GM12878 (cell line): Measurements from ENCODE around the gene ATP7B. TPM values are rescaled to one million over a fixed set of nuclear protein-coding genes. Genes with fewer than 3 reads are reported as not detected.

Experiments used
- ATAC-seq: fragments of 200-7000 bp; cut with Tn5 transposase; 3 replicates; pipeline ENCODE4 v1.9.1; 2020; ENCODE audit warnings: mild to moderate bottlenecking, moderate library complexity
- BruUV-seq: library from RNA; stranded (reverse); fragments of 400-500 nt; replicated peaks from 2 replicates; lab custom pipeline; 2021; lab: Mats Ljungman, UMichigan
- CTCF ChIA-PET: fragments of 300-600 bp; sonication (Branson Sonifier 250); formaldehyde crosslinking; extraction: SDS; loops from one replicate; lab custom pipeline; 2021; ENCODE audit warnings: inconsistent platforms; lab: Yijun Ruan, JAX
- POLR2A ChIA-PET: fragments of 350-600 bp; formaldehyde crosslinking; extraction: SDS; loops from one replicate; lab custom pipeline; 2021; ENCODE audit warnings: inconsistent platforms; lab: Charles Lee
- RAD21 ChIA-PET: fragments of 300-600 bp; sonication (Branson Sonifier 250); formaldehyde crosslinking; loops from one replicate; lab custom pipeline; 2023; ENCODE audit warnings: antibody characterized with exemption; ENCODE audit not compliant: unreplicated experiment; lab: Charles Lee
- SMC1A ChIA-PET: fragments of 300-600 bp; sonication (Branson Sonifier 250); formaldehyde crosslinking; loops from one replicate; lab custom pipeline; 2023; ENCODE audit not compliant: unreplicated experiment, uncharacterized antibody; lab: Charles Lee
- DNase-seq: peaks from one replicate; pipeline ENCODE4 v3.0.0-alpha.2; 2011; ENCODE audit warnings: low read depth, low spot score
- FAIRE-seq: peaks from 3 replicates; lab custom pipeline; 2011; peaks lifted over from hg19 to GRCh38; lab: Jason Lieb, UNC
- H2AFZ ChIP-seq: 2 replicates; pipeline ENCODE4 v1.6.0; 2011; ENCODE audit warnings: low read depth, low read length, control low read depth; ENCODE audit not compliant: control insufficient read depth
- H3K27ac ChIP-seq: 2 replicates; pipeline ENCODE4 v1.5.1; 2011; ENCODE audit warnings: control low read depth; ENCODE audit not compliant: control insufficient read depth, insufficient read depth
- H3K27me3 ChIP-seq, 2 experiments: replicated peaks in 1 of 2; 2 replicates each; pipeline versions ENCODE4 v1.6.0 to v1.6.1; 2011; ENCODE audit warnings: low read length in 1 of 2; ENCODE audit not compliant: control insufficient read depth in 2 of 2, insufficient read depth in 2 of 2
- H3K36me3 ChIP-seq, 2 experiments: 2 replicates each; pipeline ENCODE4 v1.5.1; 2011; ENCODE audit warnings: low read length in 1 of 2; ENCODE audit not compliant: control insufficient read depth in 2 of 2, insufficient read depth in 2 of 2
- H3K4me1 ChIP-seq: 2 replicates; pipeline ENCODE4 v1.6.1; 2011; ENCODE audit warnings: mild to moderate bottlenecking, low read length, moderate library complexity, mixed read lengths; ENCODE audit not compliant: control insufficient read depth, insufficient read depth
- H3K4me2 ChIP-seq: 2 replicates; pipeline ENCODE4 v1.6.0; 2011; ENCODE audit warnings: control low read depth; ENCODE audit not compliant: control insufficient read depth, insufficient read depth
- H3K4me3 ChIP-seq: fragments of 200-600 bp; sonication (generic); 2 replicates; pipeline ENCODE4 v1.5.1; 2016
- H3K79me2 ChIP-seq: 2 replicates; pipeline ENCODE4 v1.6.0; 2011; ENCODE audit warnings: low read length; ENCODE audit not compliant: control insufficient read depth, insufficient read depth
- H3K9ac ChIP-seq: 2 replicates; pipeline ENCODE4 v1.8.0; 2011; ENCODE audit warnings: low read length, control low read depth, mixed read lengths; ENCODE audit not compliant: control insufficient read depth, insufficient read depth
- H3K9me3 ChIP-seq: replicated peaks from 3 replicates; pipeline ENCODE4 v1.5.1; 2011; ENCODE audit warnings: mild to moderate bottlenecking, low read length; ENCODE audit not compliant: control insufficient read depth, insufficient read depth
- H4K20me1 ChIP-seq: 2 replicates; pipeline ENCODE4 v1.6.0; 2011; ENCODE audit not compliant: control insufficient read depth, insufficient read depth
- CBFB ChIP-seq: IDR thresholded peaks from 2 replicates; pipeline ENCODE4 v1.6.1; 2016; ENCODE audit warnings: antibody characterized with exemption, low read depth
- CHD2 ChIP-seq: IDR thresholded peaks from 2 replicates; pipeline ENCODE4 v1.6.1; 2011; ENCODE audit warnings: low read depth, low read length, improper control_type of control experiment, borderline replicate concordance
- ETV6 ChIP-seq, 2 experiments: fragments of 450-650 bp in 1 of 2; IDR thresholded peaks in 1 of 2; conservative IDR thresholded peaks in 1 of 2; 2 replicates each; pipeline ENCODE4 v1.6.1; 2014; ENCODE audit warnings: antibody characterized with exemption in 1 of 2, borderline replicate concordance in 1 of 2, low read depth in 1 of 2, mild to moderate bottlenecking in 1 of 2, moderate library complexity in 1 of 2
- EZH2 ChIP-seq: IDR thresholded peaks from 2 replicates; pipeline ENCODE4 v1.6.1; 2012; ENCODE audit warnings: low read depth, mild to moderate bottlenecking, control low read depth, inconsistent platforms, low read length, borderline replicate concordance; ENCODE audit not compliant: control insufficient read depth
- HCFC1 ChIP-seq: fragments of 150-350 bp; IDR thresholded peaks from 2 replicates; pipeline ENCODE4 v1.6.1; 2014; ENCODE audit warnings: low read length
- JUNB ChIP-seq: IDR thresholded peaks from 2 replicates; pipeline ENCODE4 v1.6.1; 2016; ENCODE audit warnings: antibody characterized with exemption, mild to moderate bottlenecking
- LARP7 ChIP-seq: fragments of 450-650 bp; IDR thresholded peaks from 2 replicates; pipeline ENCODE4 v1.6.1; 2017; ENCODE audit warnings: mild to moderate bottlenecking
- PML ChIP-seq: IDR thresholded peaks from 2 replicates; pipeline ENCODE4 v1.6.1; 2012; ENCODE audit warnings: low read length, inconsistent platforms
- RELA ChIP-seq: fragments of 450-650 bp; IDR thresholded peaks from 2 replicates; pipeline ENCODE4 v1.8.0; 2014; ENCODE audit warnings: borderline replicate concordance; ENCODE audit not compliant: partially characterized antibody
- SREBF1 ChIP-seq: IDR thresholded peaks from 2 replicates; pipeline ENCODE4 v1.6.1; 2012; ENCODE audit warnings: mild to moderate bottlenecking, low read length
- STAT3 ChIP-seq: IDR thresholded peaks from 2 replicates; pipeline ENCODE4 v1.6.1; 2011; ENCODE audit warnings: low read depth, low read length, improper control_type of control experiment
- TCF12 ChIP-seq: IDR thresholded peaks from 2 replicates; pipeline ENCODE4 v1.6.1; 2011; ENCODE audit warnings: low read depth, mild to moderate bottlenecking, low read length
- ZNF384 ChIP-seq: IDR thresholded peaks from 2 replicates; pipeline ENCODE4 v1.6.1; 2012; ENCODE audit warnings: low read depth, mild to moderate bottlenecking, low read length, improper control_type of control experiment, borderline replicate concordance
- ZNF622 ChIP-seq: fragments of 450-650 bp; IDR thresholded peaks from 2 replicates; pipeline ENCODE4 v1.6.1; 2017; ENCODE audit warnings: mild to moderate bottlenecking, inconsistent platforms
- ZSCAN29 ChIP-seq: fragments of 450-650 bp; IDR thresholded peaks from 2 replicates; pipeline ENCODE4 v1.6.1; 2017; ENCODE audit warnings: mild to moderate bottlenecking, moderate library complexity
- WGBS: methylation state at CpG from one replicate; pipeline ENCODE4 v1.1.6; 2016; ENCODE audit warnings: low lambda C conversion rate; ENCODE audit not compliant: insufficient replicate concordance, insufficient coverage; ENCODE audit errors: missing lambda C conversion rate; 5-methylcytosine and 5-hydroxymethylcytosine counted together
- in situ Hi-C: fragments of 300-500 bp; cut with MboI; formaldehyde crosslinking; loops from 9 replicates; pipeline ENCODE4 v1.14.3; 2018; ENCODE audit warnings: mixed read lengths
- intact Hi-C: fragments of 100-400 bp; cut with micrococcal nuclease; formaldehyde crosslinking; loops from one replicate; pipeline ENCODE4 v1.14.2; 2022; ENCODE audit not compliant: unreplicated experiment
- polyA plus RNA-seq, 11 experiments: library from polyadenylated mRNA; depleted of rRNA in 4 of 11; unstranded in 6 of 11; stranded (reverse) in 5 of 11; fragments of >200 nt; fragmentation: Nextera tagmentation in 4 of 11; fragmentation: Illumina TruSeq in 1 of 11; extraction: Ambion mirVana in 4 of 11; extraction: Trizol in 1 of 11; gene quantifications; 1 replicate in 1 of 11; 2 replicates in 10 of 11; pipeline versions ENCODE4 v1.2.1 to v1.2.3, GENCODE V29; 2011 to 2016; ENCODE audit warnings: inconsistent platforms in 2 of 11, missing spikeins in 2 of 11, low read depth in 1 of 11
- total RNA-seq, 4 experiments: library from RNA; depleted of rRNA in 3 of 4; stranded (reverse); fragments of >200 nt in 3 of 4; fragmentation: Illumina TruSeq in 1 of 4; extraction: Trizol in 1 of 4; gene quantifications; 2 replicates each; pipeline versions ENCODE4 v1.2.1 to v1.2.3, GENCODE V29; 2013 to 2021
- TF ChIP-seq, protein P1 (sequence below): IDR thresholded peaks from 2 replicates; pipeline ENCODE4 v1.6.1; 2012; ENCODE audit warnings: low read length, inconsistent platforms
- TF ChIP-seq, protein P2 (sequence below): fragments of 450-650 bp; IDR thresholded peaks from 2 replicates; pipeline ENCODE4 v1.6.1; 2017; ENCODE audit warnings: mild to moderate bottlenecking, moderate library complexity

ATP7B gene
- total and polyA plus RNA-seq, 10 of the 15 experiments (the other 5 are each of a cell fraction or from before 2014, with no cell fraction given): under 0.01 to 1.1 (median 0.06) TPM; not detected in 2

DNA sequence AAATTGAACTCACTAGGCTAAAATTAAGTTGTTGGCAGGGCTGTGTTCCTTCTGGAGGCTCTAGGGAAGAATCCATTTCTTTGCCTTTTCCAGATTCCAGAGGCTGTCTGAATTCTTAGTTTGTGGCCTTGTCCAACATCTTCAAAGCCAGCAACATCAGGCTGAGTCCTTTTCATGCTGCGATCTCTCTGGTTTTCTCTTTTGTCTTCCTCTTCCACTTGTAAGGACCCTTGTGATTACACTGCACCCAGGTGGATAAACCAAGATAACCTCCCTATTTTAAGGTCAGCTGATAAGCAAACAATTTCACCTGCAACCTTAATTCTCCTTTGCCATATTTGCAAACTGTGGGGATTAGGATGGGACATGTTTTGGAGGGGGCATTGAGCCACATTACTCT lies 24.8 kb upstream of the ATP7B start:
- Histone ChIP-seq H3K9ac (no peak overlapping the region), H4K20me1 (no peaks in the 10 kb centered on the region), H3K4me1 (no peaks in the 10 kb centered on the region), H3K27me3 (no peaks in the 10 kb centered on the region), H3K4me2 (no peak overlapping the region), H3K79me2 (no peaks in the 10 kb centered on the region), H3K27ac (no peak overlapping the region), H2AFZ (no peak overlapping the region), H3K4me3 (no peak overlapping the region), H3K9me3 (no peaks in the 10 kb centered on the region), H3K36me3 (no peaks in the 10 kb centered on the region)
- ChIA-PET POLR2A (no interaction called here), SMC1A (no interaction called here), RAD21 (no interaction called here), CTCF (no interaction called here)
- DNase-seq (no peak), ATAC-seq (no peak), FAIRE-seq (no peak)
- in situ Hi-C loops: no loop called here
- BruUV-seq: no TSS peak
- WGBS: 100% methylated on average over 1 of the region's 1 CpG
- intact Hi-C loops: no loop called here
- TF ChIP-seq ZSCAN29: no peak
- TF ChIP-seq JUNB: no peak
- no peak for TF ChIP-seq TCF12
- TF ChIP-seq STAT3: no peak
- TF ChIP-seq EZH2: no peak
- no peak for TF ChIP-seq SREBF1
- TF ChIP-seq CBFB: no peak
- TF ChIP-seq RELA: no peak
- TF ChIP-seq, protein P1, sequence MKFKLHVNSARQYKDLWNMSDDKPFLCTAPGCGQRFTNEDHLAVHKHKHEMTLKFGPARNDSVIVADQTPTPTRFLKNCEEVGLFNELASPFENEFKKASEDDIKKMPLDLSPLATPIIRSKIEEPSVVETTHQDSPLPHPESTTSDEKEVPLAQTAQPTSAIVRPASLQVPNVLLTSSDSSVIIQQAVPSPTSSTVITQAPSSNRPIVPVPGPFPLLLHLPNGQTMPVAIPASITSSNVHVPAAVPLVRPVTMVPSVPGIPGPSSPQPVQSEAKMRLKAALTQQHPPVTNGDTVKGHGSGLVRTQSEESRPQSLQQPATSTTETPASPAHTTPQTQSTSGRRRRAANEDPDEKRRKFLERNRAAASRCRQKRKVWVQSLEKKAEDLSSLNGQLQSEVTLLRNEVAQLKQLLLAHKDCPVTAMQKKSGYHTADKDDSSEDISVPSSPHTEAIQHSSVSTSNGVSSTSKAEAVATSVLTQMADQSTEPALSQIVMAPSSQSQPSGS: no peak
- TF ChIP-seq LARP7: no peak
- no peak for TF ChIP-seq ZNF622
- no peak for TF ChIP-seq PML
- no peak for TF ChIP-seq CHD2
- TF ChIP-seq, protein P2, sequence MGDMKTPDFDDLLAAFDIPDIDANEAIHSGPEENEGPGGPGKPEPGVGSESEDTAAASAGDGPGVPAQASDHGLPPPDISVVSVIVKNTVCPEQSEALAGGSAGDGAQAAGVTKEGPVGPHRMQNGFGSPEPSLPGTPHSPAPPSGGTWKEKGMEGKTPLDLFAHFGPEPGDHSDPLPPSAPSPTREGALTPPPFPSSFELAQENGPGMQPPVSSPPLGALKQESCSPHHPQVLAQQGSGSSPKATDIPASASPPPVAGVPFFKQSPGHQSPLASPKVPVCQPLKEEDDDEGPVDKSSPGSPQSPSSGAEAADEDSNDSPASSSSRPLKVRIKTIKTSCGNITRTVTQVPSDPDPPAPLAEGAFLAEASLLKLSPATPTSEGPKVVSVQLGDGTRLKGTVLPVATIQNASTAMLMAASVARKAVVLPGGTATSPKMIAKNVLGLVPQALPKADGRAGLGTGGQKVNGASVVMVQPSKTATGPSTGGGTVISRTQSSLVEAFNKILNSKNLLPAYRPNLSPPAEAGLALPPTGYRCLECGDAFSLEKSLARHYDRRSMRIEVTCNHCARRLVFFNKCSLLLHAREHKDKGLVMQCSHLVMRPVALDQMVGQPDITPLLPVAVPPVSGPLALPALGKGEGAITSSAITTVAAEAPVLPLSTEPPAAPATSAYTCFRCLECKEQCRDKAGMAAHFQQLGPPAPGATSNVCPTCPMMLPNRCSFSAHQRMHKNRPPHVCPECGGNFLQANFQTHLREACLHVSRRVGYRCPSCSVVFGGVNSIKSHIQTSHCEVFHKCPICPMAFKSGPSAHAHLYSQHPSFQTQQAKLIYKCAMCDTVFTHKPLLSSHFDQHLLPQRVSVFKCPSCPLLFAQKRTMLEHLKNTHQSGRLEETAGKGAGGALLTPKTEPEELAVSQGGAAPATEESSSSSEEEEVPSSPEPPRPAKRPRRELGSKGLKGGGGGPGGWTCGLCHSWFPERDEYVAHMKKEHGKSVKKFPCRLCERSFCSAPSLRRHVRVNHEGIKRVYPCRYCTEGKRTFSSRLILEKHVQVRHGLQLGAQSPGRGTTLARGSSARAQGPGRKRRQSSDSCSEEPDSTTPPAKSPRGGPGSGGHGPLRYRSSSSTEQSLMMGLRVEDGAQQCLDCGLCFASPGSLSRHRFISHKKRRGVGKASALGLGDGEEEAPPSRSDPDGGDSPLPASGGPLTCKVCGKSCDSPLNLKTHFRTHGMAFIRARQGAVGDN: no peak
- no peak for TF ChIP-seq ZNF384
- TF ChIP-seq ETV6 (conservative IDR thresholded peaks at IDR 0.05 in 1 of 2, IDR thresholded peaks at IDR 0.05 in 1 of 2; ENCODE audit: borderline replicate concordance in 1 of 2, low read depth in 1 of 2): no peak
- no peak for TF ChIP-seq HCFC1
